DND-41 (cell line): ENCODE results near the gene SPRYD3.

ENCODE experiments used
- CTCF ChIP-seq: IDR thresholded peaks from 2 replicates; pipeline ENCODE4 v1.5.1; 2012; ENCODE audit warnings: borderline replicate concordance, low read length, moderate library complexity, mild to moderate bottlenecking; ENCODE audit not compliant: poor library complexity, severe bottlenecking; ENCODE audit errors: extremely low read depth
- EZH2 ChIP-seq: IDR thresholded peaks from 3 replicates; pipeline ENCODE4 v1.6.1; 2012; ENCODE audit warnings: borderline replicate concordance, low read depth, mild to moderate bottlenecking, moderate library complexity, low read length, inconsistent platforms; ENCODE audit not compliant: severe bottlenecking

DNA sequence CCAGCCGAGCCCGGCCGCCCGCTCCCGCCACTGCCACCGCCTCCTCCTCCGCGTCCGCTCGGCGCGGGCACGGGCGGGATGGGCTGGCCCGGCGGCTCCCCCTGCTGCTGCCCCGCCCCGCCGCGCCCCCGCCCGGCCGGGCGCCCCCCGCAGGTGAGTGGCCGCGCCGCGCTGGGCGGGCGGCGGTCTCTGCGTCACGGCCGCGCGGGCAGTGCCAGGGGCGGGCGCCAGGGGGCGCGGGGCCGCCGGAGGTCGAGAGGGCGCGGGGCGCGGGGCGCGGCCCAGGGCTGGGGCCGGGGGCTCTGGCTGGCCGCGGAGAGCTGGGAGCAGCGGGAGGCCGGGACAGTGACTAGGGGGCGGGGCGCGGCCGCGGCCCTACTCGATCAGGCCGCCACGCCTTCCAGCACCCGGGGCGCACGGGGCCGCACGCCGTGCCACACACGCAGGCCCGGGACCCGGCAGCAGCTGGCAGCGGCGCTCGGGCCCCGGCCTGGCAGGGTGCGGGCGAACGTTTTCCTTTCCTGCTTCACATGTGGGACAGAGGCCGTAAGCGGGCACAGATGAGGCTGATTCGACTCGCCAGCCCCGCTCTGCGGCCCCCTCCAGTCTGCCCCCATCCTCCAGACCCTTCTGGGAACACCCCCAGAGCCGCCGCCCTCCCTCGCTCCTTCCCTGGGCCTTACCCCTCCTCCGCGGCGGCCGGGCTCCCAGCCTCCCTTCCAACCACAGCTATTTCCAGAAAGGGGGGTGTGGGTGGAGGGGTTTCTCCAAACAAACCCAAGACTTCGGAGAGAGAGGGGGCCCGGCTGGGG, 31.8 kb downstream of the SPRYD3 start:
- peak; percentile 46 for TF ChIP-seq CTCF
- TF ChIP-seq EZH2 = no peak
